Stomach (tissue), 9 donors: Measurements from ENCODE around the gene METRN. TPM values are rescaled to one million over a fixed set of nuclear protein-coding genes. Genes with fewer than 3 reads are reported as not detected.
A peak's percentile ranks its signal among the peaks of the same experiment; 100 is the strongest.
"Not testable (repeated sequence)": the region's sequence is repeated elsewhere in the genome, so short reads cannot be mapped to it uniquely, and the experiment has no call there.

Experiments used
- DNase-seq, 2 donors: peaks; one replicate each; pipeline versions ENCODE4 v3.0.0 to v3.0.0-alpha.2; 2013 to 2019
- H3K27ac ChIP-seq, 5 donors: fragments of 200-600 bp in 4 of 5; sonication (generic) in 4 of 5; one replicate each; pipeline ENCODE4 v1.5.1; 2013 to 2019; ENCODE audit warnings: mild to moderate bottlenecking in 1 of 5, moderate library complexity in 1 of 5
- H3K27me3 ChIP-seq, 3 donors: fragments of 200-600 bp; sonication (generic); one replicate each; pipeline ENCODE4 v1.5.1; 2017 to 2019; ENCODE audit warnings: mixed run types in 1 of 3
- H3K36me3 ChIP-seq, 4 donors: fragments of 200-600 bp; sonication (generic); 1 replicate in 3 of 4; 2 replicates in 1 of 4; pipeline ENCODE4 v1.5.1; 2016 to 2019
- H3K4me1 ChIP-seq, 4 donors: fragments of 200-600 bp; sonication (generic); one replicate each; pipeline ENCODE4 v1.5.1; 2016 to 2019
- H3K4me3 ChIP-seq, 4 donors: fragments of 200-600 bp; sonication (generic) in 3 of 4; one replicate each; pipeline ENCODE4 v1.5.1; 2016 to 2019; ENCODE audit warnings: mild to moderate bottlenecking in 1 of 4
- H3K9me3 ChIP-seq, 4 donors: fragments of 200-600 bp; sonication (generic); one replicate each; pipeline ENCODE4 v1.5.1; 2016 to 2019
- EP300 ChIP-seq: sonication (generic); formaldehyde crosslinking; IDR thresholded peaks from one replicate; pipeline ENCODE4 v1.6.1; 2017; ENCODE audit warnings: antibody characterized with exemption
- POLR2A ChIP-seq, 4 donors: fragments of 450-650 bp; IDR thresholded peaks; one replicate each; pipeline ENCODE4 v1.6.1; 2016; ENCODE audit warnings: antibody characterized with exemption in 4 of 4, control low read depth in 2 of 4, mild to moderate bottlenecking in 1 of 4, moderate library complexity in 1 of 4
- POLR2AphosphoS5 ChIP-seq, 3 donors: sonication (generic); formaldehyde crosslinking; IDR thresholded peaks; one replicate each; pipeline ENCODE4 v1.6.1; 2016; ENCODE audit warnings: antibody characterized with exemption in 3 of 3
- WGBS, 5 donors: extraction: QIAGEN DNeasy Blood & Tissue Kit in 3 of 5; methylation state at CpG; one replicate each; pipeline versions ENCODE4 v1.1.5 to v1.1.7; 2013 to 2018; 5-methylcytosine and 5-hydroxymethylcytosine counted together
- intact Hi-C: fragments of 100-400 bp; cut with DNase I; formaldehyde crosslinking; loops from one replicate; pipeline ENCODE4 v1.15.1; 2023; ENCODE audit warnings: low total_unique reads
- polyA plus RNA-seq, 3 donors: library from polyadenylated mRNA; stranded (reverse); fragments of 200-250 nt; gene quantifications; one replicate each; pipeline ENCODE4 v1.2.3, GENCODE V29; 2013
- total RNA-seq, 5 donors: library from RNA; depleted of rRNA; stranded (reverse); fragments of >200 nt; gene quantifications; one replicate each; pipeline versions ENCODE4 v1.1.0 to v1.2.3, GENCODE V29; 2014 to 2016
- TF ChIP-seq, protein P1 (sequence below), 7 experiments: fragments of 450-650 bp in 4 of 7; fragments of 200-600 bp in 3 of 7; sonication (generic) in 3 of 7; IDR thresholded peaks; one replicate each; pipeline ENCODE4 v1.5.1; 2016 to 2019; ENCODE audit warnings: antibody characterized with exemption in 7 of 7, control low read depth in 2 of 7, mild to moderate bottlenecking in 1 of 7
- donor health status: healthy with polysubstance abuse.
- donor health status: Bipolar disorder and iron deficiency.
- donor health status: healthy.

METRN gene
- total and polyA plus RNA-seq, 8 donors: 7.1 to 79.7 (median 34.4) TPM

- peak; percentile 59 to 76 for DNase-seq
- peaks cover 32 to 52% (median 41%) of the 10 kb centered on the region in 4 donors for H3K36me3 ChIP-seq
- 54 to 90% (median 58%) methylated on average over 2 to 10 of the region's 10 CpGs for WGBS, 5 donors
Observed at GRCh38 chr16:685967-686366, 29.0 kb upstream of the METRN start.

DNA sequence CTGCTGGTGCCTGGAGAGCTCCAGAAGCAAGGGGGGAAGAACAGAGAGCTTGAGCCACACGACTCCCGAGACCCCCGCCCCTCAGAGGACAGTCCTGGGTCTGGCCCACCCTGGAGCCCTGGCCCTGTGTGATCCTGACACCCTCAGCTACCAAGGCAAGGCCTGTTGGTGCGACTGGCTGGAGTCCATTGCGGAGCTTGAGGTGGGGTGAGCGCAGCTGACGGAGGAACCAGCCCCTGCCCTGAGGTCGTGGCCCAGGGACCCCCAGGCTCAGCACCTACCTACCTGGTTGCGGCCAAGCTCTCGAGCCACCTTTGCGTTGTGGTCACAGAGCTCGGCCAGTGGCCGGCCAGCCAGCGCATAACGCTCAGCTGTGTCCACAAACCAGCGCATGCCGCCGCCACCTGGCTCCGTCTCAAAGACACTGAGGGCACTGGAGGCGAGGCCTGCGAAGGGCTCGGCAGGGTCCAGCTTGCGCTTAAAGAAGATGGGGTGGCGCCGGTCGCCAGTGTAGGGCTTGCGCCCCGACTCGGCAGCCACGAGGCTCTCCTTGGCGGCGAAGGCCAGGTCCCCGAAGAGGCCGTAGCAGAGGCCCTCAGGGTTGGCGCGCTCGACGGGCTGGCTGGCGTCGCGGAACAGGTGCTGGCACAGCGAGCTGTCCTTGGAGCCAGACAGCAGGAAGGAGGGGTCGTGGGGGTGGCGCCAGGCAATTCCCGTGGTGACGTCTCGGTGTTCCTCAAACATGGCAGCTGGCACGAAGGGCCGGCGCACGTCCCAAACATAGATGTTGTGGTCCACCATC lies 28.3 kb upstream of the METRN start:
- Histone ChIP-seq H3K4me3 (no peak overlapping the region), H3K27ac (no peak overlapping the region), H3K9me3 (no peaks in the 10 kb centered on the region), H3K36me3 (peaks cover 27 to 49% (median 36%) of the 10 kb centered on the region in 4 donors), H3K4me1 (peaks cover 53 to 80% (median 73%) of the 10 kb centered on the region in 4 donors), H3K27me3 (peaks cover 0 to 6% (median 0%) of the 10 kb centered on the region in 3 donors)
- intact Hi-C loops: no loop called here
- no peak for TF ChIP-seq POLR2AphosphoS5 (IDR thresholded peaks at IDR 0.05)
- TF ChIP-seq, protein P1, sequence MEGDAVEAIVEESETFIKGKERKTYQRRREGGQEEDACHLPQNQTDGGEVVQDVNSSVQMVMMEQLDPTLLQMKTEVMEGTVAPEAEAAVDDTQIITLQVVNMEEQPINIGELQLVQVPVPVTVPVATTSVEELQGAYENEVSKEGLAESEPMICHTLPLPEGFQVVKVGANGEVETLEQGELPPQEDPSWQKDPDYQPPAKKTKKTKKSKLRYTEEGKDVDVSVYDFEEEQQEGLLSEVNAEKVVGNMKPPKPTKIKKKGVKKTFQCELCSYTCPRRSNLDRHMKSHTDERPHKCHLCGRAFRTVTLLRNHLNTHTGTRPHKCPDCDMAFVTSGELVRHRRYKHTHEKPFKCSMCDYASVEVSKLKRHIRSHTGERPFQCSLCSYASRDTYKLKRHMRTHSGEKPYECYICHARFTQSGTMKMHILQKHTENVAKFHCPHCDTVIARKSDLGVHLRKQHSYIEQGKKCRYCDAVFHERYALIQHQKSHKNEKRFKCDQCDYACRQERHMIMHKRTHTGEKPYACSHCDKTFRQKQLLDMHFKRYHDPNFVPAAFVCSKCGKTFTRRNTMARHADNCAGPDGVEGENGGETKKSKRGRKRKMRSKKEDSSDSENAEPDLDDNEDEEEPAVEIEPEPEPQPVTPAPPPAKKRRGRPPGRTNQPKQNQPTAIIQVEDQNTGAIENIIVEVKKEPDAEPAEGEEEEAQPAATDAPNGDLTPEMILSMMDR (IDR thresholded peaks at IDR 0.05): no peak
- no peak for TF ChIP-seq POLR2A (IDR thresholded peaks at IDR 0.05)
- no peak for TF ChIP-seq EP300
- no peak for DNase-seq
- WGBS, 5 donors: 91 to 94% (median 93%) methylated on average over 48 to 51 of the region's 51 CpGs; no CpG with 5 or more reads in 1 of the 5 donors

More at GRCh38 chr16:685967-686366, 29.0 kb upstream of the METRN start:
- Histone ChIP-seq H3K9me3 (no peaks in the 10 kb centered on the region), H3K27me3 (no peaks in the 10 kb centered on the region), H3K4me1 (peaks cover 60 to 87% (median 80%) of the 10 kb centered on the region in 4 donors), H3K4me3 (no peak overlapping the region), H3K27ac (no peak overlapping the region)
- TF ChIP-seq EP300: no peak
- TF ChIP-seq, protein P1 (IDR thresholded peaks at IDR 0.05): peak in 4 of 7 experiments; percentile 19 to 47 (median 32)
- no peak for TF ChIP-seq POLR2A (IDR thresholded peaks at IDR 0.05)
- peak in 1 of 3 donors; percentile 18 for TF ChIP-seq POLR2AphosphoS5 (IDR thresholded peaks at IDR 0.05)
- intact Hi-C loops: no loop called here

- WGBS, 5 donors: 88 to 93% (median 91%) methylated on average over 16 to 19 of the region's 19 CpGs
- no peak for DNase-seq
- TF ChIP-seq, protein P1 (IDR thresholded peaks at IDR 0.05): no peak
- TF ChIP-seq POLR2AphosphoS5 (IDR thresholded peaks at IDR 0.05) (no peak), POLR2A (IDR thresholded peaks at IDR 0.05) (no peak), EP300 (no peak)
Observed at GRCh38 chr16:687499-687898, 27.4 kb upstream of the METRN start.

GRCh38 chr16:689175-689897 lies 25.6 kb upstream of the METRN start:
- intact Hi-C loops: no loop called here
- 76 to 85% (median 82%) methylated on average over 26 of the region's 26 CpGs for WGBS, 5 donors
- DNase-seq: no peak
- Histone ChIP-seq H3K36me3 (peaks cover 10 to 32% (median 20%) of the 10 kb centered on the region in 4 donors), H3K4me1 (peaks cover 36 to 66% (median 58%) of the 10 kb centered on the region in 4 donors), H3K9me3 (no peaks in the 10 kb centered on the region), H3K4me3 (peak overlapping the region; percentile 82 to 98 (median 88)), H3K27ac (peak overlapping the region in 4 of 5 donors; percentile 84 to 92 (median 90)), H3K27me3 (peaks cover 6 to 32% (median 18%) of the 10 kb centered on the region in 3 donors)
- TF ChIP-seq, protein P1 (IDR thresholded peaks at IDR 0.05): no peak
- no peak for TF ChIP-seq POLR2A (IDR thresholded peaks at IDR 0.05)
- TF ChIP-seq EP300: no peak
- TF ChIP-seq POLR2AphosphoS5 (IDR thresholded peaks at IDR 0.05): no peak

More at GRCh38 chr16:687499-687898, 27.4 kb upstream of the METRN start:
- intact Hi-C loops: no loop called here
- no peak overlapping the region for H3K4me3 ChIP-seq
- no peak overlapping the region for H3K27ac ChIP-seq
- peaks cover 45 to 72% (median 65%) of the 10 kb centered on the region in 4 donors for H3K4me1 ChIP-seq
- H3K9me3 ChIP-seq: no peaks in the 10 kb centered on the region
- H3K27me3 ChIP-seq: peaks cover 0 to 14% (median 0%) of the 10 kb centered on the region in 3 donors
- peaks cover 19 to 41% (median 28%) of the 10 kb centered on the region in 4 donors for H3K36me3 ChIP-seq

GRCh38 chr16:691242-691641 lies 23.7 kb upstream of the METRN start:
- intact Hi-C loops, H3K27ac ChIP-seq: not testable (repeated sequence)
- peaks cover 10 to 19% (median 17%) of the 10 kb centered on the region in 4 donors for H3K36me3 ChIP-seq

More at GRCh38 chr16:691242-691641, 23.7 kb upstream of the METRN start:
- 80 to 86% (median 84%) methylated on average over 16 of the region's 16 CpGs for WGBS, 5 donors
- H3K4me1 ChIP-seq: peaks cover 45 to 67% (median 57%) of the 10 kb centered on the region in 4 donors
- not testable (repeated sequence) for H3K9me3 ChIP-seq, H3K4me3 ChIP-seq, DNase-seq
- peaks cover 11 to 52% (median 37%) of the 10 kb centered on the region in 3 donors for H3K27me3 ChIP-seq
